Bronchial epithelial cell (primary cell): ENCODE measurements around the gene GUCA1A. TPM values are rescaled to one million over a fixed set of nuclear protein-coding genes. Genes with fewer than 3 reads are reported as not detected.
"Not testable (repeated sequence)": the region's sequence is repeated elsewhere in the genome, so short reads cannot be mapped to it uniquely, and the experiment has no call there.

ENCODE experiments used
- DNase-seq: peaks from one replicate; pipeline ENCODE4 v3.0.0-alpha.2; 2010; ENCODE audit warnings: low read depth
- FAIRE-seq: peaks from 2 replicates; lab custom pipeline; 2011; peaks lifted over from hg19 to GRCh38; lab: Jason Lieb, UNC
- H3K27me3 ChIP-seq: 2 replicates; pipeline ENCODE4 v1.5.1; 2011; ENCODE audit warnings: low read length; ENCODE audit not compliant: control insufficient read depth, insufficient read depth
- H3K36me3 ChIP-seq: 2 replicates; pipeline ENCODE4 v1.5.1; 2011; ENCODE audit warnings: low read length; ENCODE audit not compliant: control insufficient read depth, insufficient read depth
- H3K4me3 ChIP-seq: 2 replicates; pipeline ENCODE4 v1.5.1; 2011; ENCODE audit warnings: mild to moderate bottlenecking, low read depth, low read length, control low read depth
- total RNA-seq: library from RNA; depleted of rRNA; stranded (reverse); fragments of >200 nt; gene quantifications from 2 replicates; pipeline ENCODE4 v1.2.1, GENCODE V29; 2014
- TF ChIP-seq, protein P1 (sequence below): IDR thresholded peaks from 2 replicates; pipeline ENCODE4 v1.5.1; 2011; ENCODE audit warnings: mild to moderate bottlenecking, moderate library complexity, low read length, control low read depth, inconsistent platforms; ENCODE audit not compliant: insufficient read depth, severe bottlenecking

The GUCA1A gene
- total RNA-seq, 1 donor from 2014 or later: not detected

DNA sequence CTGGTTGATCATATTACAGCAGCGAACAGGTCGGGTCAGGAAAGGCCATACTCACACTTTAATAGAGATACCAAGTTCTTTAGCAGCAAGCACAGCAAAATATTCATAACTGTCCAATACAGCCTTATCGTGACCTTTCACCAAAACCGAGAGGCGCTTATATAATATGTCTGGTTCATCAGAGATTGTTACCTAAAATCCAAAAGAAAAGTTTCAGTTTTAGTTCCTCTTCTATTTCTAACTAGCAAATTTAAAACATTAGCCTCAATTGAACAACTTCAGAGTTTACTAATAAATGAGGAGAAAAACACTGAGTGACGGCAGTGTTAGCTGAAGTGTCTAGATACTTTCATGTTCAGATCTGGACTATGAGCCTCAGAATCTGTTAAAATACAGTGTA is 38.6 kb downstream of the GUCA1A start:
- FAIRE-seq (no peak), DNase-seq (no peak)
- peaks cover 18% of the 10 kb centered on the region for H3K36me3 ChIP-seq
- H3K27me3 ChIP-seq: no peaks in the 10 kb centered on the region
- H3K4me3 ChIP-seq: no peak overlapping the region
- TF ChIP-seq, protein P1, sequence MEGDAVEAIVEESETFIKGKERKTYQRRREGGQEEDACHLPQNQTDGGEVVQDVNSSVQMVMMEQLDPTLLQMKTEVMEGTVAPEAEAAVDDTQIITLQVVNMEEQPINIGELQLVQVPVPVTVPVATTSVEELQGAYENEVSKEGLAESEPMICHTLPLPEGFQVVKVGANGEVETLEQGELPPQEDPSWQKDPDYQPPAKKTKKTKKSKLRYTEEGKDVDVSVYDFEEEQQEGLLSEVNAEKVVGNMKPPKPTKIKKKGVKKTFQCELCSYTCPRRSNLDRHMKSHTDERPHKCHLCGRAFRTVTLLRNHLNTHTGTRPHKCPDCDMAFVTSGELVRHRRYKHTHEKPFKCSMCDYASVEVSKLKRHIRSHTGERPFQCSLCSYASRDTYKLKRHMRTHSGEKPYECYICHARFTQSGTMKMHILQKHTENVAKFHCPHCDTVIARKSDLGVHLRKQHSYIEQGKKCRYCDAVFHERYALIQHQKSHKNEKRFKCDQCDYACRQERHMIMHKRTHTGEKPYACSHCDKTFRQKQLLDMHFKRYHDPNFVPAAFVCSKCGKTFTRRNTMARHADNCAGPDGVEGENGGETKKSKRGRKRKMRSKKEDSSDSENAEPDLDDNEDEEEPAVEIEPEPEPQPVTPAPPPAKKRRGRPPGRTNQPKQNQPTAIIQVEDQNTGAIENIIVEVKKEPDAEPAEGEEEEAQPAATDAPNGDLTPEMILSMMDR: no peak

DNA sequence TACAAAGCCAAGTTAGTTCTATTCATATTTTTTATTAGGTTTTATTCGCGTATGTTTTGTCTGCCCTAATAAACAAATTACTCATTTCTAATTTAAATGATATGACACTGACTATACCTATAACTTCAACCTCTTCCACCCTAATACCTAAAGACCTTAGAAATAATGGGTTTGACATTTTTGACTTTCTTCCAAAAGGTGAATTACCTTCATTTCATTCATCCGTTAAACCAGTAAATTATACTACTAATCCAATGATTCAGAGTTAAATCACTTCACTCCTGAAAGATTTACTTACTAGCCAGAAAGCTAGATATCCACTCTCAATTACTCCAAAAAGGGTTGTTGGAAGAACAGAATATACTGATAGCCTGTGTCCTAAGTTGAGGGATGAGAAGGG is 39.3 kb downstream of the GUCA1A start:
- no peak for DNase-seq
- TF ChIP-seq, protein P1: no peak
- no peaks in the 10 kb centered on the region for H3K27me3 ChIP-seq
- peaks cover 18% of the 10 kb centered on the region for H3K36me3 ChIP-seq
- no peak overlapping the region for H3K4me3 ChIP-seq
- FAIRE-seq: no peak

DNA sequence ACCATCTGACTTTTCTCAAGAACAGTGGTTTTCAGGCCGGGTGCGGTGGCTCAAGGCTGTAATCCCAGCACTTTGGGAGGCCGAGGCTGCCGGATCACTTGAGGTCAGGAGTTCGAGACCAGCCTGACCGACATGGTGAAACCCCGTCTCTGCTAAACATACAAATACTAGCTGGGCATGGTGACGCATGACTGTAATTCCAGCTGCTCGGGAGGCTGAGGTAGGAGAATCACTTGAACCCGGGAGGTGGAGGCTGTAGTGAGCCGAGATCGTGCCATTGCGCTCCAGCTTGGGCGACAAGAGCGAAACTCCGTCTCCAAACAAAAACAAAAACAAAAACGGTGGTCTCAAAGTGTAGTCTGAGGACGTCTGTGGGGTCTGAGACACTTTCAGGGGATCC is 43.3 kb downstream of the GUCA1A start:
- not testable (repeated sequence) for H3K27me3 ChIP-seq, DNase-seq, FAIRE-seq, H3K4me3 ChIP-seq, H3K36me3 ChIP-seq

DNA sequence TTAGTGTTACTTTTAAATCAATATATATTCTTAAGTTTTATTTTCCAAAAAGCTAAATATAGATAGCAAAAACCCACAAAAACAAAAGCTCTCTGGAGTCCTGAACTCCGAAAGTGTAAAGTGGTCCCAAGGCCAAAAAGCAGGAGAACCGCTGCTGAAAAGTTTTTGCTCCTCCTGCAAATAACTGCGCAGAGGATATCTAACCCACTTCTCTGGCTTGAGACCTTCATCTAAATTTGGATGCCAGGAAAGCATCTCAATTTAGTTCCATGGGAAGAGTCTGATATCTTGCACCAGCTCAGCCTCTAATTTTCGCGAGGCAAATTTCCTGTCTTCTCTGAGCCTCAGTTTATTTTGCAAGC is 44.0 kb downstream of the GUCA1A start:
- Histone ChIP-seq H3K27me3 (no peaks in the 10 kb centered on the region), H3K36me3 (peaks cover 5% of the 10 kb centered on the region), H3K4me3 (peak overlapping the region; percentile 69)
- no peak for FAIRE-seq
- DNase-seq: no peak
- TF ChIP-seq, protein P1: no peak

DNA sequence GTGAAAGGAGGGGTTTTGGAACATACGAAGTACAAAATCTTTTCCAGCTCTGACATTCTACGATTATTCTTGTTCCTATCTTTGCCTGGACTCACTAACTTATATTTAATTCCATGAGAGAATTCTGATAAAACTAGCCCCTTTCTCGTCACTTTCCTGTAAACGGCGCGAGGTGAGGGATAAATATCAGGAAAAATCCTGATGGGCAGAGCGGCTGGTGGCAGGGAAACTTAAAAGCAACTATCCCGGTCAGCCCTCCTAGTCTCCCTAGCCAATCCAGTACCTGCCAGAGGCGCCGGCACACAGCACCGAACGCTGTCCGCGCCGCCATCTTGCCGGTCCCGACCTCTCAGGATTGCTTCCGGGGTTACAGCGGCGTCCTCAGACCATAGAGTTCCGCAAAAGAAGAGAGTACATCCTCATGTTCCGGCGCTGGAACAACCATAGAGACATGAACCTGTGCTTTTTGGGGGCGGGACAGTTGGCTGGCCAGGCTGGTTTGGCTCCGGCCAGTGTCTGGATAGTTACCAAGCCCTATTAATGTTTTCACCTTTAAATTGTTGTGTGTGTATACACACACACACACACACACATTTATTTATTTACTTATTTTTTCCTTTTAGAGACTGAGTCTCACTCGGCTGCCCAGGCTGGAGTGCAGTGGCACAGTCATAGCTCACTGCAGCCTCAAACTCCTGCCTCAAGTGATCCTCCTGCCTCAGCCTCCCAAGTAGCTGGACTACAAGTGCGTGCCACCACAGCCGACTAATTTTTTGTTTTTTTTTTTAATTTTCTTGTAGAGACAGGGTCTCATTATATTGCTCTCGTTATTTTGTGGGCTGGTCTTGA is 44.6 kb downstream of the GUCA1A start, which contains the start of gene MRPS10:
MRPS10 (minus strand) TSS at position 343 of the 849 bp plus-strand sequence; CDS start at position 331, 12 bp downstream.
- Histone ChIP-seq H3K36me3 (peaks cover 4% of the 10 kb centered on the region), H3K4me3 (peak within 1 kb of the TSS; percentile 69), H3K27me3 (no peaks in the 10 kb centered on the region)
- TF ChIP-seq, protein P1: no peak
- FAIRE-seq (no peak), DNase-seq (peak; percentile 85)

DNA sequence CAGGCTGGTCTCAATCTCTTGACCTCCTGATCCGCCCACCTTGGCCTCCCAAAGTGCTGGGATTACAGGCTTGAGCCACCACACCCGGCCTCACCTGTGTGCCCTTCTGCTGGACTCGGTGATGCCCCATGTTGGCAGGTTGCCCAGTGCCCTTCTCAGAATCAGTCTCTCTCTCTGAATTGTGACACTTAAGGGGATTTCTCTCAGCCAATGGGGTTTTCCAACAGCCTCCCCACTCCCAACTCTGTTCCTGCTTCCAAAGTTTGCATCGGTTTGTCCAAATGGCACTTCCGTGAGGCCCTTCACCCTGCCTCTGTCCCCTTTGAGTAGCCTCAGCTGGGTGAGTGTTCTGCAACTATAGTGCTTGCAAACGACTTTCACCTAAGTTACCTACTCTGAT is 47.6 kb downstream of the GUCA1A start:
- Histone ChIP-seq H3K27me3 (no peaks in the 10 kb centered on the region), H3K4me3 (no peak overlapping the region), H3K36me3 (no peaks in the 10 kb centered on the region)
- no peak for FAIRE-seq
- no peak for DNase-seq
- TF ChIP-seq, protein P1: no peak
